Tibial artery (tissue), 4 donors: Measurements from ENCODE around the gene CCNI.

ENCODE experiments used
- DNase-seq, 2 donors: peaks; one replicate each; pipeline ENCODE4 v3.0.0-alpha.2; 2019
- H3K27ac ChIP-seq, 2 donors: fragments of 200-600 bp; sonication (generic) in 1 of 2; 1 replicate in 1 of 2; 2 replicates in 1 of 2; pipeline ENCODE4 v1.5.1; 2018 to 2019; ENCODE audit warnings: mild to moderate bottlenecking in 1 of 2
- H3K27me3 ChIP-seq, 2 donors: fragments of 200-600 bp; sonication (generic) in 1 of 2; one replicate each; pipeline versions ENCODE4 v1.5.1 to v1.6.0; 2016 to 2019
- H3K36me3 ChIP-seq, 3 donors: fragments of 200-600 bp; sonication (generic) in 2 of 3; one replicate each; pipeline ENCODE4 v1.5.1; 2016 to 2019; ENCODE audit warnings: mild to moderate bottlenecking in 2 of 3
- H3K4me1 ChIP-seq, 4 donors: fragments of 200-600 bp; sonication (generic) in 2 of 4; 1 replicate in 3 of 4; 2 replicates in 1 of 4; pipeline ENCODE4 v1.5.1; 2016 to 2019
- H3K4me3 ChIP-seq, 2 donors: fragments of 200-600 bp; sonication (generic) in 1 of 2; 1 replicate in 1 of 2; 2 replicates in 1 of 2; pipeline ENCODE4 v1.5.1; 2018 to 2019; ENCODE audit warnings: mild to moderate bottlenecking in 2 of 2
- H3K9me3 ChIP-seq, 3 donors: fragments of 200-600 bp; sonication (generic) in 1 of 3; one replicate each; pipeline ENCODE4 v1.5.1; 2016 to 2019
- intact Hi-C: fragments of 100-400 bp; cut with DNase I; formaldehyde crosslinking; loops from one replicate; pipeline ENCODE4 v1.15.0; 2023; ENCODE audit warnings: low total_unique reads
- TF ChIP-seq, protein P1 (sequence below), 2 experiments: fragments of 200-600 bp in 1 of 2; fragments of 450-650 bp in 1 of 2; IDR thresholded peaks; one replicate each; pipeline ENCODE4 v1.5.1; 2017 to 2019; ENCODE audit warnings: antibody characterized with exemption in 2 of 2, mild to moderate bottlenecking in 1 of 2, moderate library complexity in 1 of 2

The CCNI gene

DNA sequence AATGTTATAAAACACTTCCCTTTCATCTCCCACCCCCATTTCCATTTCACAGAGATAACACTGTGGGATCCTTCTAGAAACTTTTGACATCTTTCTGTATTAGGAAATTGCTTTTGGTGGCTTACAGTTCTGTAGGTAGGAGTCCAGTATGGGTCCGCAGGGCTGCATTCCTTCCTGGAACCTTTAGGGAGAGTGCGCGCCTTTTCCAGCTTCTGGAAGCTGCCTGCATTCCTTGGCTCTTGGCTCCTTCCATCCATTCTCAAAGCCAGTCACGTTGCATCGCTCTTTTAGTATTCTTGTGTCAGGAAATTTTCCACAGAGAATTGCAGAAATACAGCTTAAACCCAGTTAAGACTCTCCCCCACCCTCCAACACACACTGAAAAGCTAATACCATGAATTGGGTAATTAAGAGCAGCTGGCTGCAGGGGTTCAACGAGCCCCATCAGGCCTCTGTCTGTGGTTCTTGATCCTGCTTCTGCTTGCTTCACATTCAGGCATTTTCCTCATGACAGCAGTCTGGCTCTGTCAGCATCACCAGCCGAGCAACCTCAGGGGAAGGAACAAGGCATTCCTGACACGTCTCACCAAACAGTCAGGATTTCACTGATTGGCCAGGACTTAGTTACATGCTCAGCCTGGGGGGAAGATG, 77.4 kb downstream of the CCNI start:
- Histone ChIP-seq H3K4me3 (no peak overlapping the region), H3K9me3 (no peaks in the 10 kb centered on the region), H3K4me1 (peaks cover 0 to 19% (median 12%) of the 10 kb centered on the region in 4 donors), H3K27ac (no peak overlapping the region), H3K27me3 (no peaks in the 10 kb centered on the region), H3K36me3 (peaks cover 14 to 25% (median 22%) of the 10 kb centered on the region in 3 donors)
- intact Hi-C loops = no loop called here
- TF ChIP-seq, protein P1, sequence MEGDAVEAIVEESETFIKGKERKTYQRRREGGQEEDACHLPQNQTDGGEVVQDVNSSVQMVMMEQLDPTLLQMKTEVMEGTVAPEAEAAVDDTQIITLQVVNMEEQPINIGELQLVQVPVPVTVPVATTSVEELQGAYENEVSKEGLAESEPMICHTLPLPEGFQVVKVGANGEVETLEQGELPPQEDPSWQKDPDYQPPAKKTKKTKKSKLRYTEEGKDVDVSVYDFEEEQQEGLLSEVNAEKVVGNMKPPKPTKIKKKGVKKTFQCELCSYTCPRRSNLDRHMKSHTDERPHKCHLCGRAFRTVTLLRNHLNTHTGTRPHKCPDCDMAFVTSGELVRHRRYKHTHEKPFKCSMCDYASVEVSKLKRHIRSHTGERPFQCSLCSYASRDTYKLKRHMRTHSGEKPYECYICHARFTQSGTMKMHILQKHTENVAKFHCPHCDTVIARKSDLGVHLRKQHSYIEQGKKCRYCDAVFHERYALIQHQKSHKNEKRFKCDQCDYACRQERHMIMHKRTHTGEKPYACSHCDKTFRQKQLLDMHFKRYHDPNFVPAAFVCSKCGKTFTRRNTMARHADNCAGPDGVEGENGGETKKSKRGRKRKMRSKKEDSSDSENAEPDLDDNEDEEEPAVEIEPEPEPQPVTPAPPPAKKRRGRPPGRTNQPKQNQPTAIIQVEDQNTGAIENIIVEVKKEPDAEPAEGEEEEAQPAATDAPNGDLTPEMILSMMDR (IDR thresholded peaks at IDR 0.05) = no peak
- DNase-seq = no peak

DNA sequence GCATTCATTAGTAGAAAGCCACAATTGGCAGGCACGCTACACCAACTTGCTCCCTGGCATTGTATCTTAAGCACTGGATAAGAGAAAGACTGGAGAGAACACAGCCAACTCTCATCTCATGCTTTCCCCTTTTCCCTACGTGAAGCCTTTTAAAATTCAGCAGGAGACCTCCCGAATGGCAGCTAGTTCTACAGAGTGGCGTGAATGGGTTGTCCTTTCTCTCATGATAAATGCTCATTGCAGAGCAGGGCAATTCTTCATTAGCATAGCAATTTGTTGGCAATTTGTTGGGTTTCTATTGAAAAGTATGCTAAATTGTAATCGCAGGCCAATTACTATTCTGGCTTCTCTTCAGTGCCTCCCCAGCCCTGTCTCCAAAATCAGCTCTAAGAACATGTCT, 78.3 kb downstream of the CCNI start:
- DNase-seq = no peak

More for the DNA sequence above, 78.3 kb downstream of the CCNI start:
- Histone ChIP-seq H3K27ac (no peak overlapping the region), H3K9me3 (no peaks in the 10 kb centered on the region), H3K27me3 (no peaks in the 10 kb centered on the region), H3K4me3 (no peak overlapping the region), H3K36me3 (peaks cover 14 to 25% (median 22%) of the 10 kb centered on the region in 3 donors), H3K4me1 (peaks cover 0 to 11% (median 6%) of the 10 kb centered on the region in 4 donors)
- intact Hi-C loops = no loop called here
- TF ChIP-seq, protein P1 (IDR thresholded peaks at IDR 0.05) = no peak
